AG04449 (cell line): ENCODE data around the gene UBAP2L.

Experiments used
- CTCF ChIA-PET: fragments of 350-600 bp; formaldehyde crosslinking; extraction: SDS; loops from one replicate; lab custom pipeline; 2021; ENCODE audit warnings: antibody characterized with exemption; lab: Yijun Ruan, JAX
- POLR2A ChIA-PET: fragments of 400-600, 350-600 bp; formaldehyde crosslinking; extraction: SDS; loops from one replicate; lab custom pipeline; 2020; ENCODE audit warnings: antibody characterized with exemption, inconsistent platforms; lab: Yijun Ruan, JAX
- DNase-seq: peaks from one replicate; pipeline ENCODE4 v3.0.0-alpha.2; 2010; ENCODE audit warnings: low read depth, low spot score
- H3K4me3 ChIP-seq: 2 replicates; pipeline ENCODE4 v1.5.1; 2011; ENCODE audit warnings: low read depth, mild to moderate bottlenecking, control low read depth, low read length
- CTCF ChIP-seq: IDR thresholded peaks from one replicate; pipeline ENCODE4 v1.5.1; 2011; ENCODE audit warnings: mild to moderate bottlenecking, moderate library complexity, low read length, control low read depth, inconsistent platforms; ENCODE audit not compliant: insufficient read depth; ENCODE audit errors: missing control alignments

The UBAP2L gene

GRCh38 chr1:154178013-154178412 lies 42.7 kb upstream of the UBAP2L start:
- no peak for DNase-seq
- ChIA-PET CTCF (interaction anchor here (0.9 kb wide), 1 partner anchor 191 kb away, joined by 4 read pairs; the partner anchor contains the start of gene RAB13), POLR2A (no interaction called here)
- no peak overlapping the region for H3K4me3 ChIP-seq
- no peak for TF ChIP-seq CTCF

GRCh38 chr1:154178911-154179811 lies 41.6 kb upstream of the UBAP2L start:
- ChIA-PET POLR2A (no interaction called here), CTCF (interaction anchor here (0.9 to 1.3 kb wide), 2 partner anchors 20 to 192 kb away, joined by 3 to 4 read pairs; partner anchors contain the start of gene RAB13)
- no peak overlapping the region; the same call in 1 of the 2 replicates for H3K4me3 ChIP-seq
- no peak for DNase-seq
- no peak for TF ChIP-seq CTCF

- no peak overlapping the region for H3K4me3 ChIP-seq
- DNase-seq: no peak
Measured at GRCh38 chr1:154179946-154180687, 40.6 kb upstream of the UBAP2L start.

GRCh38 chr1:154181944-154182343 lies 38.8 kb upstream of the UBAP2L start:
- peak overlapping the region; percentile 100 for H3K4me3 ChIP-seq
- no peak for TF ChIP-seq CTCF
- CTCF ChIA-PET: interaction anchor here (1.8 to 2.5 kb wide), 2 partner anchors 12 to 153 kb away, joined by 6 to 8 read pairs; no protein-coding TSS in a partner anchor
- POLR2A ChIA-PET: interaction anchor here (0.9 to 1.1 kb wide), 5 partner anchors 11 to 192 kb away, joined by 3 to 5 read pairs (median 4); partner anchors contain the start of gene RPS27
- peak; percentile 31 for DNase-seq

More at GRCh38 chr1:154179946-154180687, 40.6 kb upstream of the UBAP2L start:
- ChIA-PET POLR2A (no interaction called here), CTCF (interaction anchor here (1.3 to 2.5 kb wide), 3 partner anchors 14 to 155 kb away, joined by 3 to 8 read pairs (median 6); no protein-coding TSS in a partner anchor)
- no peak for TF ChIP-seq CTCF

- ChIA-PET CTCF (interaction anchor here (2.5 kb wide), 1 partner anchor 152 kb away, joined by 8 read pairs; no protein-coding TSS in a partner anchor), POLR2A (interaction anchor here (0.9 to 1.0 kb wide), 4 partner anchors 12 to 192 kb away, joined by 3 to 5 read pairs (median 4); partner anchors contain the start of gene RPS27)
- DNase-seq: no peak
- no peak for TF ChIP-seq CTCF
- H3K4me3 ChIP-seq: peak overlapping the region; percentile 100
Measured at GRCh38 chr1:154182344-154183045, 38.3 kb upstream of the UBAP2L start.
